Left lung (tissue), 10 donors: ENCODE results near the gene OLFM2. TPM values are rescaled to one million over a fixed set of nuclear protein-coding genes. Genes with fewer than 3 reads are reported as not detected.
A peak's percentile ranks its signal among the peaks of the same experiment; 100 is the strongest.
"Not testable (repeated sequence)": the region's sequence is repeated elsewhere in the genome, so short reads cannot be mapped to it uniquely, and the experiment has no call there.

Source experiments
- ATAC-seq: fragments of 200-7000 bp; cut with Tn5 transposase; one replicate; pipeline ENCODE4 v1.9.1; 2020; ENCODE audit warnings: moderate library complexity
- DNase-seq, 4 donors: peaks; one replicate each; pipeline ENCODE4 v3.0.0-alpha.2; 2013 to 2020
- H3K27ac ChIP-seq, 2 donors: fragments of 200-600 bp; sonication (generic) in 1 of 2; one replicate each; pipeline versions ENCODE4 v1.5.0 to v1.8.0; 2020 to 2021
- H3K27me3 ChIP-seq, 2 donors: fragments of 200-600 bp; sonication (generic) in 1 of 2; one replicate each; pipeline versions ENCODE4 v1.5.0 to v1.8.0; 2020 to 2021
- H3K36me3 ChIP-seq, 2 donors: fragments of 200-600 bp; sonication (generic) in 1 of 2; one replicate each; pipeline versions ENCODE4 v1.5.0 to v1.8.0; 2020 to 2021
- H3K4me1 ChIP-seq, 2 donors: fragments of 200-600 bp; one replicate each; pipeline ENCODE4 v1.8.0; 2021
- H3K4me3 ChIP-seq, 2 donors: fragments of 200-600 bp; sonication (generic) in 1 of 2; one replicate each; pipeline versions ENCODE4 v1.5.0 to v1.8.0; 2020 to 2021; ENCODE audit warnings: mild to moderate bottlenecking in 1 of 2
- H3K9me3 ChIP-seq, 2 donors: fragments of 200-600 bp; sonication (generic) in 1 of 2; one replicate each; pipeline versions ENCODE4 v1.5.0 to v1.8.0; 2020 to 2021
- intact Hi-C, 2 donors: fragments of 100-400 bp; cut with DNase I; formaldehyde crosslinking; loops; one replicate each; pipeline versions ENCODE4 v1.11.2 to v1.14.2; 2022
- polyA plus RNA-seq, 6 donors: library from polyadenylated mRNA; unstranded; fragments of 120-200 nt; gene quantifications; one replicate each; pipeline ENCODE4 v1.2.1, GENCODE V29; 2013; ENCODE audit not compliant: insufficient read length in 6 of 6
- total RNA-seq, 2 donors: library from RNA; stranded (reverse); fragmentation: NEBNext Ultra II Directional; extraction: Animal tissue kit (Norgen Biotek cat#: 25700); gene quantifications; one replicate each; pipeline ENCODE4 v1.2.1, GENCODE V29; 2021
- TF ChIP-seq, protein P1 (sequence below), 2 donors: fragments of 200-600 bp; sonication (generic) in 1 of 2; IDR thresholded peaks; one replicate each; pipeline versions ENCODE4 v1.5.0 to v1.8.0; 2021; ENCODE audit warnings: antibody characterized with exemption in 2 of 2
- donor health status: DM: no; HTN: yes; CAD: no.
- donor health status: DM: no; HTN: no; CAD: no.

Gene OLFM2
- total and polyA plus RNA-seq, 8 donors = 7.6 to 33.9 (median 27.8) TPM

DNA sequence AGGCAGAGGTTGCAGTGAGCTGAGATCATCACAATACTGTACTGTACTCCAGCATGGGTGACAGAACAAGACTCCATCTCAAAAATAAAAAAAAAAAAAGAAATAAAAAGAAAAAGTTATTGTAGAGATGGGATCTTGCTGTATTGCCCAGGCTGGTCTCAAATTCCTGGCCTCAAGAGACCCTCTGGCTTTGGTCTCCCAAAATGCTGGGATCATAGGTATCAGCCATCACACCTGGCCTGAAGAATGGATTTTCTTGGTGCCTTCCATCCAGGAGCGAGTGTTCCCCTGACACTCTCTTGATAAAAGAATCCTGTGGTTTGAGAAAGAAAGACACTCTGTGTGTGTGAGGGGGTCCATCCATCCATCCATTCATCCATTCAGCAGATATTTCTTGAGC lies 4.7 kb downstream of the OLFM2 start:
- TF ChIP-seq, protein P1, sequence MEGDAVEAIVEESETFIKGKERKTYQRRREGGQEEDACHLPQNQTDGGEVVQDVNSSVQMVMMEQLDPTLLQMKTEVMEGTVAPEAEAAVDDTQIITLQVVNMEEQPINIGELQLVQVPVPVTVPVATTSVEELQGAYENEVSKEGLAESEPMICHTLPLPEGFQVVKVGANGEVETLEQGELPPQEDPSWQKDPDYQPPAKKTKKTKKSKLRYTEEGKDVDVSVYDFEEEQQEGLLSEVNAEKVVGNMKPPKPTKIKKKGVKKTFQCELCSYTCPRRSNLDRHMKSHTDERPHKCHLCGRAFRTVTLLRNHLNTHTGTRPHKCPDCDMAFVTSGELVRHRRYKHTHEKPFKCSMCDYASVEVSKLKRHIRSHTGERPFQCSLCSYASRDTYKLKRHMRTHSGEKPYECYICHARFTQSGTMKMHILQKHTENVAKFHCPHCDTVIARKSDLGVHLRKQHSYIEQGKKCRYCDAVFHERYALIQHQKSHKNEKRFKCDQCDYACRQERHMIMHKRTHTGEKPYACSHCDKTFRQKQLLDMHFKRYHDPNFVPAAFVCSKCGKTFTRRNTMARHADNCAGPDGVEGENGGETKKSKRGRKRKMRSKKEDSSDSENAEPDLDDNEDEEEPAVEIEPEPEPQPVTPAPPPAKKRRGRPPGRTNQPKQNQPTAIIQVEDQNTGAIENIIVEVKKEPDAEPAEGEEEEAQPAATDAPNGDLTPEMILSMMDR (IDR thresholded peaks at IDR 0.05) = no peak
- Histone ChIP-seq H3K36me3 (no peaks in the 10 kb centered on the region), H3K9me3 (no peaks in the 10 kb centered on the region), H3K27ac (no peak overlapping the region), H3K4me1 (peaks cover 6 to 12% of the 10 kb centered on the region in 2 donors), H3K27me3 (peaks cover 23 to 57% of the 10 kb centered on the region in 2 donors), H3K4me3 (no peak overlapping the region)
- intact Hi-C loops = loop anchor here in 1 of 2 donors (5.0 kb wide), 1 partner anchor 101 kb away; no protein-coding TSS in a partner anchor
- ATAC-seq (no peak), DNase-seq (no peak)

GRCh38 chr19:9923440-9923839 lies 12.9 kb downstream of the OLFM2 start:
- intact Hi-C loops = no loop called here
- Histone ChIP-seq H3K27ac (no peak overlapping the region), H3K4me1 (no peaks in the 10 kb centered on the region), H3K4me3 (no peak overlapping the region), H3K27me3 (peaks cover 0 to 24% of the 10 kb centered on the region in 2 donors), H3K36me3 (no peaks in the 10 kb centered on the region), H3K9me3 (peaks cover 0 to 2% of the 10 kb centered on the region in 2 donors)
- ATAC-seq (no peak), DNase-seq (no peak)
- TF ChIP-seq, protein P1 (IDR thresholded peaks at IDR 0.05) = no peak

GRCh38 chr19:9922782-9923379 lies 13.4 kb downstream of the OLFM2 start:
- intact Hi-C loops, H3K9me3 ChIP-seq, H3K4me3 ChIP-seq, H3K36me3 ChIP-seq, DNase-seq, H3K4me1 ChIP-seq, ATAC-seq, H3K27ac ChIP-seq: not testable (repeated sequence)
- H3K27me3 ChIP-seq = peaks cover 0 to 29% of the 10 kb centered on the region in 2 donors

DNA sequence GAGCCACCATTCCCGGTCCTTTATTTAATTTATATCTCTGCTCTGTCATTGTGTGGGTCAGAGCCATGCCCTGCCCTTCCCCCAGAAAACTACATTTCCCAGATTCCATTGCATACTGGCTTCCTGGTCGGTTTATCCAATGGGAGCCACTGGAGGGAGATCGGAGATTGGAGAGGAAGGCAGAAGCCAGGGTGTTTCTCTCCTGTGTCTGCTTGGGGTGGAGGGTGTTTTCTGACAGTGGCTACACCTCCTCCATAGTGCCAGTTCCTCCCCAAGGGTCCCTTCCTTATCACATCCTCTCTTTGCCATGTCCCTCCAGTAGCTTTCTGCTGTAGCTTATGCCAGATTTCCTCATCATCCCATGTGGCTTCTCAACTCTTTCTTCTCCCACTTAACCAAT lies 19.0 kb downstream of the OLFM2 start:
- intact Hi-C loops = no loop called here
- ATAC-seq = peak; percentile 37

GRCh38 chr19:9916719-9917118 lies 19.6 kb downstream of the OLFM2 start:
- DNase-seq (no peak), ATAC-seq (no peak)
- Histone ChIP-seq H3K4me1 (peaks cover 0 to 23% of the 10 kb centered on the region in 2 donors), H3K4me3 (no peak overlapping the region), H3K27ac (no peak overlapping the region), H3K36me3 (no peaks in the 10 kb centered on the region), H3K27me3 (peaks cover 17 to 88% of the 10 kb centered on the region in 2 donors), H3K9me3 (no peaks in the 10 kb centered on the region)
- intact Hi-C loops = no loop called here
- TF ChIP-seq, protein P1 (IDR thresholded peaks at IDR 0.05) = no peak

More for the DNA sequence above, 19.0 kb downstream of the OLFM2 start:
- no peak overlapping the region for H3K4me3 ChIP-seq
- TF ChIP-seq, protein P1 (IDR thresholded peaks at IDR 0.05) = no peak
- DNase-seq = peak in 1 of 4 donors; percentile 27
- no peaks in the 10 kb centered on the region for H3K9me3 ChIP-seq
- H3K27me3 ChIP-seq = peaks cover 12 to 82% of the 10 kb centered on the region in 2 donors
- no peak overlapping the region for H3K27ac ChIP-seq
- H3K4me1 ChIP-seq = peaks cover 0 to 23% of the 10 kb centered on the region in 2 donors
- no peaks in the 10 kb centered on the region for H3K36me3 ChIP-seq
